DMS153 treated with DMSO at 0.1 percent for 48 hours (cell line): ENCODE data around the gene SAMHD1.
"Not testable (repeated sequence)": the region's sequence is repeated elsewhere in the genome, so short reads cannot be mapped to it uniquely, and the experiment has no call there.

Experiments
- DNase-seq: peaks from one replicate; lab custom pipeline; 2025; ENCODE audit not compliant: unreplicated experiment; lab: John Stamatoyannopoulos, UW

SAMHD1 gene

GRCh38 chr20:36875702-36876472, 75.6 kb downstream of the SAMHD1 start, which contains the start of gene TLDC2:
TSS of gene TLDC2 (plus strand) at chr20:36876138. CDS start at chr20:36876175, 37 bp downstream.
- no peak for DNase-seq

- not testable (repeated sequence) for DNase-seq
Measured at GRCh38 chr20:36875093-36875492, 76.4 kb downstream of the SAMHD1 start.

- DNase-seq: no peak
Measured at GRCh38 chr20:36873498-36874189, 77.9 kb downstream of the SAMHD1 start.

- no peak for DNase-seq
Measured at GRCh38 chr20:36872852-36873251, 78.7 kb downstream of the SAMHD1 start.

GRCh38 chr20:36871640-36872570, 79.6 kb downstream of the SAMHD1 start:
- DNase-seq: no peak

GRCh38 chr20:36866681-36867495, 84.6 kb downstream of the SAMHD1 start:
- no peak for DNase-seq

GRCh38 chr20:36866164-36866563, 85.3 kb downstream of the SAMHD1 start:
- DNase-seq: no peak

GRCh38 chr20:36865861-36866149, 85.7 kb downstream of the SAMHD1 start:
- no peak for DNase-seq

- no peak for DNase-seq
Measured at GRCh38 chr20:36865076-36865860, 86.2 kb downstream of the SAMHD1 start.

GRCh38 chr20:36862857-36863668, 88.4 kb downstream of the SAMHD1 start:
- DNase-seq: no peak

GRCh38 chr20:36861875-36862801, 89.4 kb downstream of the SAMHD1 start:
- peak; percentile 57 for DNase-seq

GRCh38 chr20:36861625-36861874, 90.0 kb downstream of the SAMHD1 start:
- DNase-seq: no peak

- no peak for DNase-seq
Measured at GRCh38 chr20:36860811-36861624, 90.5 kb downstream of the SAMHD1 start.

- DNase-seq: no peak
Measured at GRCh38 chr20:36860339-36860738, 91.2 kb downstream of the SAMHD1 start.

- DNase-seq: no peak
Measured at GRCh38 chr20:36859700-36860330, 91.7 kb downstream of the SAMHD1 start.

- no peak for DNase-seq
Measured at GRCh38 chr20:36859282-36859555, 92.3 kb downstream of the SAMHD1 start.
